Natural killer cell treated with Interleukin-12 subunit alpha and Interleukin-12 subunit beta and Interleukin-15 and Interleukin-18, amount 100 ng/mL, for 72 hours (primary cell): Measurements from ENCODE around the gene ANXA8. TPM values are rescaled to one million over a fixed set of nuclear protein-coding genes. Genes with fewer than 3 reads are reported as not detected.
"Not testable (repeated sequence)": the region's sequence is repeated elsewhere in the genome, so short reads cannot be mapped to it uniquely, and the experiment has no call there.

Experiments used
- ATAC-seq, 2 donors: fragments of 150-1000 bp; cut with Tn5 transposase in 1 of 2; sonication (Bioruptor Pico), chemical (Tn5 transposase) in 1 of 2; 2 replicates each; pipeline ENCODE4 v1.10.0; 2021
- DNase-seq: peaks from one replicate; pipeline ENCODE4 v3.0.0; 2022; ENCODE audit warnings: low spot score
- H3K27ac Mint-ChIP-seq, 2 donors: 1 replicate in 1 of 2; 2 replicates in 1 of 2; pipeline ENCODE4 v1.8.0; 2022; ENCODE audit warnings: mixed read lengths in 2 of 2, mild to moderate bottlenecking in 1 of 2, moderate library complexity in 1 of 2
- H3K27me3 Mint-ChIP-seq, 2 donors: 1 replicate in 1 of 2; 2 replicates in 1 of 2; pipeline ENCODE4 v1.8.0; 2022; ENCODE audit warnings: mixed read lengths in 2 of 2
- H3K36me3 Mint-ChIP-seq: one replicate; pipeline ENCODE4 v1.8.0; 2022; ENCODE audit warnings: mixed read lengths
- H3K4me1 Mint-ChIP-seq, 2 donors: 1 replicate in 1 of 2; 2 replicates in 1 of 2; pipeline ENCODE4 v1.8.0; 2022; ENCODE audit warnings: low read depth in 2 of 2, mixed read lengths in 2 of 2, mild to moderate bottlenecking in 1 of 2
- H3K4me3 Mint-ChIP-seq: one replicate; pipeline ENCODE4 v1.8.0; 2022; ENCODE audit warnings: mixed read lengths
- H3K9me3 Mint-ChIP-seq: 2 replicates; pipeline ENCODE4 v1.8.0; 2022; ENCODE audit warnings: mixed read lengths
- total RNA-seq, 2 donors: library from RNA; stranded (reverse); gene quantifications; one replicate each; pipeline ENCODE4 v1.2.3, GENCODE V29; 2022

ANXA8 gene, protein sequence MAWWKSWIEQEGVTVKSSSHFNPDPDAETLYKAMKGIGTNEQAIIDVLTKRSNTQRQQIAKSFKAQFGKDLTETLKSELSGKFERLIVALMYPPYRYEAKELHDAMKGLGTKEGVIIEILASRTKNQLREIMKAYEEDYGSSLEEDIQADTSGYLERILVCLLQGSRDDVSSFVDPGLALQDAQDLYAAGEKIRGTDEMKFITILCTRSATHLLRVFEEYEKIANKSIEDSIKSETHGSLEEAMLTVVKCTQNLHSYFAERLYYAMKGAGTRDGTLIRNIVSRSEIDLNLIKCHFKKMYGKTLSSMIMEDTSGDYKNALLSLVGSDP
- not detected for total RNA-seq

DNA sequence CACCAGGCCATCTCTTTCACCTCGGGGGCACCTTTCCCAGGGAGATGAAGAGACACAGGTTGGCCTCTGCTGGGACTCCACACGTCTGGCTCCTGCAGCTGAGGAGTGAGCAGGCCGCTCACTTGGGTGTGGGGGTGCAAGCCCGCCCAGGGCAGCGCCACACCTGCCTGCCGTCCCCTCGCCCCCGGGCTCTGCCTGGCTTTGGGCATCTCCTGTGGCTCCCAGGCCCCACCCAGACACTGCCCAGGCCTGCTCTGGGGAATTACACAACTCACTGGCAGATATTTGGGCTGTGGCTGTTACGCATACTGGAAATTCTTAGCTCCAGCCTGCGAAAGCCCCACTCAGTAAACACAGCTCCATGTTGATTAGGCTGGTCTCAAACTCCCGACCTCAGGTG, at the start of gene ANXA8:
ANXA8 (minus strand) TSS at position 193 of the 400 bp plus-strand sequence; CDS start at position 11, 182 bp downstream.
- not testable (repeated sequence) for H3K4me1 Mint-ChIP-seq, H3K36me3 Mint-ChIP-seq, DNase-seq, H3K4me3 Mint-ChIP-seq, H3K9me3 Mint-ChIP-seq, H3K27me3 Mint-ChIP-seq, H3K27ac Mint-ChIP-seq
- peak in 1 of 2 donors; percentile 26 for ATAC-seq

DNA sequence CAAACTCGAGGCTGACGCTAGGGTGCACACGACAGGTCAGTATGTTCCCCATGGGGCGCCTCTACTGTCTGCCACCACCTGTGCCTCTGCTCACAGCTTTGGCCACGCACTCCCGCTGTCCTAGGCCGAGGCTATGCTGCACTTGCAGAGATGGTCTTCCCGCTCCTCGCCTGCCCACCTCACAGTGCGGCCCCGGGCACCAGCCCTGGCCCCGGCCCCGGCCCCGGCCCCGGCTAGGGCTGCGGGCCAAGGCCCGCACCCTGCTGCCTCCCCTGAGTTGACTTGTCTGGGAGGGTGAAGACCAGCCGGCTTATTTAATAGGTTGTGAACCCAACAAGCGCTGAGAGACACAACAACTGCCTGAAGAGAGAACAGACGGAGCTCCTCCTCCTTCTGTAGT, 39.6 kb upstream of the ANXA8 start, which contains the start of gene AGAP9:
AGAP9 (minus strand) TSS at position 164 of the 400 bp plus-strand sequence; CDS start at position 52, 112 bp downstream.
- H3K27ac Mint-ChIP-seq, ATAC-seq, H3K27me3 Mint-ChIP-seq, H3K36me3 Mint-ChIP-seq, H3K9me3 Mint-ChIP-seq, H3K4me3 Mint-ChIP-seq, H3K4me1 Mint-ChIP-seq, DNase-seq: not testable (repeated sequence)

DNA sequence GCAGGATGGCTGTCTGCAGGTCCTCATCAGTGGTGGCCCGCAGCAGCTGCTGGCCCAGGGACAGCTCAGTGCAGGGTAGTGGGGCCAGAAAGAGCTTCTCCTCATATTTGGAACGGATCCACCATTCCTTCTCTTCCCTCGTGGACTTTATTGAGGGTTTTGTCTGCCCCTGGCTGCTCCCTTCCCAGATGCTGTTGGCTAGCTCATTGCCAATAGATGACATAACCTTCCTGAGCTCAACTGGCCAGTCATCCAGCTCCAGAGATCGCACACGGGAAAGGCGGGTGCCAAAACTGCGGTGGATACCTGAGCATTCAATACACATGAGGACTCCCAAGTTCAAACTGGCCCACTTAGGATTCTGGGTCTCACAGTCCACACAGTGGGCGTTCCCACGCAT, 18.4 kb upstream of the ANXA8 start:
- not testable (repeated sequence) for H3K27ac Mint-ChIP-seq, H3K27me3 Mint-ChIP-seq, H3K9me3 Mint-ChIP-seq, H3K36me3 Mint-ChIP-seq, H3K4me1 Mint-ChIP-seq, ATAC-seq, DNase-seq, H3K4me3 Mint-ChIP-seq

DNA sequence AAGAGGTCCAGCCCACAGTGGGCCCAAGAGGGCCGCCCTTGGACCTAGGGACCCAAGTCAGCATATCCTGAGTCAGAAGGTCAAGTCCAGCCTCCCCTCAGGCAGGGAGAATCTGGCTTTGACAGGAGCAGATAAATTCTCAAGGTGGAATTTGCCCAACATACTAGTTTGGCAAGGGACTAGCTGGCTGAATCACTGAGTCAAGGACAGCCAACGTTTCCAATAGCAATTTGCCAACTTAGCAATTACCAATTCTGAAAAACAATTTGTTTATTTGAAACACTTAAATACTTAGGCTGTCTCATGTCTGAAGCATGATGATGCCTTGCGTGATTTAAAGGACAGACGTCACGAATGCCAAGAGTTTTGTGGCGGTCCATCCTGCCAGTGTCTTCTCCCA, 10.3 kb upstream of the ANXA8 start:
- not testable (repeated sequence) for H3K36me3 Mint-ChIP-seq, H3K27me3 Mint-ChIP-seq, H3K9me3 Mint-ChIP-seq, DNase-seq, H3K27ac Mint-ChIP-seq, H3K4me3 Mint-ChIP-seq, H3K4me1 Mint-ChIP-seq, ATAC-seq

GRCh38 chr10:47491600-47491999, 7.7 kb upstream of the ANXA8 start, which contains the start of gene FAM25G:
Gene FAM25G, minus strand, starts transcription at chr10:47491700. Its CDS starts 26 bp downstream, at chr10:47491674.
- not testable (repeated sequence) for H3K27ac Mint-ChIP-seq, H3K27me3 Mint-ChIP-seq, ATAC-seq, DNase-seq, H3K4me1 Mint-ChIP-seq, H3K36me3 Mint-ChIP-seq, H3K4me3 Mint-ChIP-seq, H3K9me3 Mint-ChIP-seq

DNA sequence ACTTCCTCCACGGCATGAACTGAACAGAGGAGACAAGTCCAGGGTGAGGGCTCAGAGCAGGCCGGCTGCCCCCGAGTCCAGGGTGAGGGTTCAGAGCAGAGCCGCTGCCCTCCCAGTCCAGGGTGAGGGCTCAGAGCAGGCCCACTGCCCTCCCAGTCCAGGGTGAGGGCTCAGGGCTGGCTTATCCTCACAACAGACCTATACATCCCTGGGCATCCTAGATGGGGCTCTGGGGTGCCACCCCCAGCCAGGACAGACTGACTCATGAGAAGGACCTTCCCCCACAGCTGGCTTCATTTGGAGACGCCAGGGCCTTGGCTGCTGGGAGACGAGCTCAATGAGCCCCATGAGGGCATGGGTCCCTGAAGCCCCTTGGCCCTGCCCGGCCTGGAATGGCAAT, 5.7 kb upstream of the ANXA8 start:
- H3K9me3 Mint-ChIP-seq, H3K27ac Mint-ChIP-seq, H3K36me3 Mint-ChIP-seq, H3K4me3 Mint-ChIP-seq, H3K27me3 Mint-ChIP-seq, H3K4me1 Mint-ChIP-seq, DNase-seq: not testable (repeated sequence)
- peak in 1 of 2 donors; percentile 48 for ATAC-seq

- H3K27me3 Mint-ChIP-seq, H3K27ac Mint-ChIP-seq, H3K4me1 Mint-ChIP-seq, DNase-seq, H3K9me3 Mint-ChIP-seq, H3K4me3 Mint-ChIP-seq, ATAC-seq, H3K36me3 Mint-ChIP-seq: not testable (repeated sequence)
Measured at GRCh38 chr10:47485943-47486342, 2.0 kb upstream of the ANXA8 start.

GRCh38 chr10:47484786-47485185, 871 bp upstream of the ANXA8 start:
- not testable (repeated sequence) for ATAC-seq, H3K4me3 Mint-ChIP-seq, H3K9me3 Mint-ChIP-seq, H3K4me1 Mint-ChIP-seq, H3K27me3 Mint-ChIP-seq, H3K36me3 Mint-ChIP-seq, H3K27ac Mint-ChIP-seq, DNase-seq

DNA sequence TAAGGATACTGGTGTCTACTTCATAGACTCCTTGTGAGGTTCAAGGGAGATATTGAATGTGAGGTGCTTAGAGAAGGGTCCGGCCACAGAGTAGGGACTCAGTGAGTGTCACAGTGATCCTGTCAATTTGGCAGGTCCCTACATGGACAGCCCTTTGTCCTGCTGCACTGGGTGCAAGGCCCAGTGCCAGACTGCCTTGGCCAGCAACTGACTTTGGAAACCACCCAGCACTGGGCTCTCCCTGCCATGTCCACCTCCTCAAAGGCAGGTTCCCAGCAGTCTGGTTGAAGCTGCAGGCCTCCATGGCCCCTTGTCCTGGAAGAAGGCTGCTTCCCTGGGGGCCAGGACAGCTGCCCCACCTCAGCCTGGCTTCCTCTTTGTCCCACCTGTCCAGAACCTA, 1.5 kb downstream of the ANXA8 start:
- not testable (repeated sequence) for H3K4me1 Mint-ChIP-seq, H3K4me3 Mint-ChIP-seq, ATAC-seq, DNase-seq, H3K27me3 Mint-ChIP-seq, H3K9me3 Mint-ChIP-seq, H3K36me3 Mint-ChIP-seq, H3K27ac Mint-ChIP-seq

- H3K4me1 Mint-ChIP-seq, DNase-seq, H3K9me3 Mint-ChIP-seq, H3K36me3 Mint-ChIP-seq, ATAC-seq, H3K27me3 Mint-ChIP-seq, H3K27ac Mint-ChIP-seq, H3K4me3 Mint-ChIP-seq: not testable (repeated sequence)
Measured at GRCh38 chr10:47481768-47482181, 2.1 kb downstream of the ANXA8 start.

- ATAC-seq, H3K4me3 Mint-ChIP-seq, H3K36me3 Mint-ChIP-seq, H3K27me3 Mint-ChIP-seq, DNase-seq, H3K4me1 Mint-ChIP-seq, H3K9me3 Mint-ChIP-seq, H3K27ac Mint-ChIP-seq: not testable (repeated sequence)
Measured at GRCh38 chr10:47481182-47481766, 2.6 kb downstream of the ANXA8 start.

- ATAC-seq, DNase-seq, H3K9me3 Mint-ChIP-seq, H3K4me3 Mint-ChIP-seq, H3K27ac Mint-ChIP-seq, H3K27me3 Mint-ChIP-seq, H3K4me1 Mint-ChIP-seq, H3K36me3 Mint-ChIP-seq: not testable (repeated sequence)
Measured at GRCh38 chr10:47480133-47480532, 3.8 kb downstream of the ANXA8 start.

- H3K27me3 Mint-ChIP-seq, H3K4me1 Mint-ChIP-seq, H3K9me3 Mint-ChIP-seq, DNase-seq, H3K4me3 Mint-ChIP-seq, H3K27ac Mint-ChIP-seq, H3K36me3 Mint-ChIP-seq, ATAC-seq: not testable (repeated sequence)
Measured at GRCh38 chr10:47478114-47478513, 5.8 kb downstream of the ANXA8 start.

- not testable (repeated sequence) for H3K27ac Mint-ChIP-seq, H3K36me3 Mint-ChIP-seq, DNase-seq, H3K27me3 Mint-ChIP-seq, H3K4me3 Mint-ChIP-seq, H3K4me1 Mint-ChIP-seq, H3K9me3 Mint-ChIP-seq, ATAC-seq
Measured at GRCh38 chr10:47477078-47477477, 6.8 kb downstream of the ANXA8 start.
